Measurements from ENCODE around the gene CENPV.

The CENPV gene

GRCh38 chr17:16345565-16345964 is 7.7 kb downstream of the CENPV start:
- H3K4me3 Mint-ChIP-seq, result no peak overlapping the region
- H3K4me1 Mint-ChIP-seq, result peaks cover 16% of the 10 kb centered on the region
- TF ChIP-seq CTCF (IDR thresholded peaks at IDR 0.05), result no peak
- H3K9me3 Mint-ChIP-seq, result no peaks in the 10 kb centered on the region
- H3K27me3 Mint-ChIP-seq (ENCODE audit: low read depth, poor library complexity), result no peaks in the 10 kb centered on the region
- H3K27ac Mint-ChIP-seq, result no peak overlapping the region
- DNase-seq, result no peak
- peaks cover 69% of the 10 kb centered on the region for H3K36me3 Mint-ChIP-seq (ENCODE audit: low read depth)

- Mint-ChIP-seq H3K4me3 (no peak overlapping the region), H3K36me3 (ENCODE audit: low read depth) (peaks cover 60% of the 10 kb centered on the region)
These were observed 9.7 kb downstream of the CENPV start for GRCh38 chr17:16343569-16343968.

GRCh38 chr17:16342979-16343378 is 10.3 kb downstream of the CENPV start:
- H3K27ac Mint-ChIP-seq, result peak overlapping the region; percentile 85
- no peaks in the 10 kb centered on the region for H3K4me1 Mint-ChIP-seq
- H3K27me3 Mint-ChIP-seq (ENCODE audit: low read depth, poor library complexity), result no peaks in the 10 kb centered on the region
- no peak for TF ChIP-seq CTCF (IDR thresholded peaks at IDR 0.05)
- H3K4me3 Mint-ChIP-seq, result no peak overlapping the region
- H3K9me3 Mint-ChIP-seq, result no peaks in the 10 kb centered on the region
- no peak for DNase-seq
- peaks cover 61% of the 10 kb centered on the region for H3K36me3 Mint-ChIP-seq (ENCODE audit: low read depth)

More at GRCh38 chr17:16343569-16343968, 9.7 kb downstream of the CENPV start:
- Mint-ChIP-seq H3K4me1 (peaks cover 2% of the 10 kb centered on the region), H3K27ac (peak overlapping the region; percentile 66), H3K9me3 (no peaks in the 10 kb centered on the region), H3K27me3 (ENCODE audit: low read depth, poor library complexity) (no peaks in the 10 kb centered on the region)
- DNase-seq, result no peak
- no peak for TF ChIP-seq CTCF (IDR thresholded peaks at IDR 0.05)

- H3K9me3 Mint-ChIP-seq, result no peaks in the 10 kb centered on the region
- H3K27me3 Mint-ChIP-seq (ENCODE audit: low read depth, poor library complexity), result no peaks in the 10 kb centered on the region
- H3K4me3 Mint-ChIP-seq, result no peak overlapping the region
- no peak overlapping the region for H3K27ac Mint-ChIP-seq
- no peak for DNase-seq
- peaks cover 48% of the 10 kb centered on the region for H3K36me3 Mint-ChIP-seq (ENCODE audit: low read depth)
- no peak for TF ChIP-seq CTCF (IDR thresholded peaks at IDR 0.05)
- no peaks in the 10 kb centered on the region for H3K4me1 Mint-ChIP-seq
These were observed 13.3 kb downstream of the CENPV start for GRCh38 chr17:16339959-16340358.

- H3K4me1 Mint-ChIP-seq, result no peaks in the 10 kb centered on the region
- peaks cover 45% of the 10 kb centered on the region for H3K36me3 Mint-ChIP-seq (ENCODE audit: low read depth)
- no peaks in the 10 kb centered on the region for H3K27me3 Mint-ChIP-seq (ENCODE audit: low read depth, poor library complexity)
- no peak overlapping the region for H3K4me3 Mint-ChIP-seq
- no peaks in the 10 kb centered on the region for H3K9me3 Mint-ChIP-seq
- TF ChIP-seq CTCF (IDR thresholded peaks at IDR 0.05), result no peak
- no peak overlapping the region for H3K27ac Mint-ChIP-seq
- no peak for DNase-seq
These were observed 13.9 kb downstream of the CENPV start for GRCh38 chr17:16339402-16339801.

- no peaks in the 10 kb centered on the region for H3K27me3 Mint-ChIP-seq (ENCODE audit: low read depth, poor library complexity)
- H3K9me3 Mint-ChIP-seq, result no peaks in the 10 kb centered on the region
- DNase-seq, result no peak
- H3K36me3 Mint-ChIP-seq (ENCODE audit: low read depth), result peaks cover 35% of the 10 kb centered on the region
- H3K4me1 Mint-ChIP-seq, result no peaks in the 10 kb centered on the region
- no peak for TF ChIP-seq CTCF (IDR thresholded peaks at IDR 0.05)
- no peak overlapping the region for H3K27ac Mint-ChIP-seq
- H3K4me3 Mint-ChIP-seq, result no peak overlapping the region
These were observed 14.9 kb downstream of the CENPV start for GRCh38 chr17:16338391-16338790.
